Activated B cell treated with CpG ODN at 0.5 μM for 24 hours (primary cell): Measurements from ENCODE around the gene OR2A12. TPM values are rescaled to one million over a fixed set of nuclear protein-coding genes. Genes with fewer than 3 reads are reported as not detected.

Experiments used
- ATAC-seq: fragments of 200-7000 bp; cut with Tn5 transposase; one replicate; pipeline ENCODE4 v1.10.0; 2021; ENCODE audit warnings: low read depth, mild to moderate bottlenecking, moderate library complexity
- CTCF ChIA-PET: fragments of 350-600 bp; sonication (Branson Sonifier 250); formaldehyde crosslinking; loops from one replicate; lab custom pipeline; 2021; ENCODE audit warnings: antibody characterized with exemption; lab: Charles Lee
- POLR2A ChIA-PET: fragments of 350-600 bp; sonication (Branson Sonifier 250); formaldehyde crosslinking; loops from one replicate; lab custom pipeline; 2021; ENCODE audit warnings: antibody characterized with exemption; lab: Charles Lee
- DNase-seq: peaks from one replicate; pipeline ENCODE4 v3.0.0; 2022
- H3K27ac Mint-ChIP-seq: one replicate; pipeline ENCODE4 v1.8.0; 2020; ENCODE audit warnings: mixed read lengths
- H3K27me3 Mint-ChIP-seq: one replicate; pipeline ENCODE4 v1.8.0; 2021; ENCODE audit warnings: mixed read lengths
- H3K36me3 Mint-ChIP-seq: one replicate; pipeline ENCODE4 v1.8.0; 2021; ENCODE audit warnings: low read depth, mixed read lengths
- H3K4me1 Mint-ChIP-seq: one replicate; pipeline ENCODE4 v1.8.0; 2021; ENCODE audit warnings: mixed read lengths
- H3K4me3 Mint-ChIP-seq: one replicate; pipeline ENCODE4 v1.8.0; 2020; ENCODE audit warnings: mild to moderate bottlenecking, mixed read lengths
- H3K9me3 Mint-ChIP-seq: one replicate; pipeline ENCODE4 v1.8.0; 2020; ENCODE audit warnings: mixed read lengths
- CTCF ChIP-seq: fragments of 200-600 bp; IDR thresholded peaks from one replicate; pipeline ENCODE4 v1.8.0; 2022; ENCODE audit warnings: antibody characterized with exemption, mild to moderate bottlenecking
- intact Hi-C: fragments of 100-400 bp; cut with micrococcal nuclease; formaldehyde crosslinking; loops from one replicate; pipeline ENCODE4 v1.15.1; 2024
- total RNA-seq: library from RNA; stranded (reverse); gene quantifications from 2 replicates; pipeline ENCODE4 v1.2.3, GENCODE V29; 2022

OR2A12 gene
- total RNA-seq, 1 donor from 2014 or later: not detected

- POLR2A ChIA-PET: no interaction called here
Observed at GRCh38 chr7:144090667-144091066, 4.6 kb downstream of the OR2A12 start.

GRCh38 chr7:144098776-144099175 lies 12.7 kb downstream of the OR2A12 start:
- CTCF ChIA-PET: no interaction called here
- no peaks in the 10 kb centered on the region for H3K4me1 Mint-ChIP-seq
- H3K27ac Mint-ChIP-seq: no peak overlapping the region
- POLR2A ChIA-PET: no interaction called here
- peaks cover 1% of the 10 kb centered on the region for H3K9me3 Mint-ChIP-seq
- peaks cover 9% of the 10 kb centered on the region for H3K27me3 Mint-ChIP-seq
- TF ChIP-seq CTCF: no peak
- no peak overlapping the region for H3K4me3 Mint-ChIP-seq
- no peak for ATAC-seq
- DNase-seq: no peak
- intact Hi-C loops: no loop called here
- H3K36me3 Mint-ChIP-seq: no peaks in the 10 kb centered on the region

More at GRCh38 chr7:144090667-144091066, 4.6 kb downstream of the OR2A12 start:
- CTCF ChIA-PET: no interaction called here
- DNase-seq (no peak), ATAC-seq (no peak)
- Mint-ChIP-seq H3K27me3 (no peaks in the 10 kb centered on the region), H3K9me3 (peaks cover 7% of the 10 kb centered on the region), H3K27ac (no peak overlapping the region), H3K4me3 (no peak overlapping the region), H3K36me3 (no peaks in the 10 kb centered on the region), H3K4me1 (no peaks in the 10 kb centered on the region)
- TF ChIP-seq CTCF: no peak
- intact Hi-C loops: no loop called here

GRCh38 chr7:144100607-144101006 lies 14.5 kb downstream of the OR2A12 start:
- DNase-seq: no peak
- CTCF ChIA-PET: no interaction called here
- no peak overlapping the region for H3K27ac Mint-ChIP-seq
- no peak for ATAC-seq
- POLR2A ChIA-PET: no interaction called here
- peaks cover 9% of the 10 kb centered on the region for H3K27me3 Mint-ChIP-seq
- intact Hi-C loops: no loop called here
- TF ChIP-seq CTCF: no peak
- H3K4me1 Mint-ChIP-seq: no peaks in the 10 kb centered on the region
- no peaks in the 10 kb centered on the region for H3K9me3 Mint-ChIP-seq
- H3K4me3 Mint-ChIP-seq: no peak overlapping the region
- H3K36me3 Mint-ChIP-seq: no peaks in the 10 kb centered on the region

GRCh38 chr7:144102041-144102440 lies 16.0 kb downstream of the OR2A12 start:
- Mint-ChIP-seq H3K4me1 (no peaks in the 10 kb centered on the region), H3K4me3 (no peak overlapping the region), H3K9me3 (no peaks in the 10 kb centered on the region), H3K27ac (no peak overlapping the region), H3K27me3 (peaks cover 5% of the 10 kb centered on the region), H3K36me3 (no peaks in the 10 kb centered on the region)
- CTCF ChIA-PET: no interaction called here
- POLR2A ChIA-PET: no interaction called here
- intact Hi-C loops: no loop called here
- no peak for DNase-seq
- ATAC-seq: no peak
- no peak for TF ChIP-seq CTCF

- Mint-ChIP-seq H3K9me3 (no peaks in the 10 kb centered on the region), H3K27ac (no peak overlapping the region), H3K27me3 (peaks cover 2% of the 10 kb centered on the region), H3K36me3 (no peaks in the 10 kb centered on the region), H3K4me1 (no peaks in the 10 kb centered on the region), H3K4me3 (no peak overlapping the region)
- TF ChIP-seq CTCF: no peak
- CTCF ChIA-PET: no interaction called here
- POLR2A ChIA-PET: no interaction called here
- ATAC-seq (no peak), DNase-seq (no peak)
- intact Hi-C loops: no loop called here
Observed at GRCh38 chr7:144105211-144105610, 19.1 kb downstream of the OR2A12 start.
